K562 (cell line): ENCODE measurements around the gene BAD. TPM values are rescaled to one million over a fixed set of nuclear protein-coding genes. Genes with fewer than 3 reads are reported as not detected.

Source experiments
- ATF1 ChIP-seq, 2 experiments: fragments of 450-650 bp in 1 of 2; IDR thresholded peaks; 2 replicates each; pipeline ENCODE4 v1.6.1; 2016; ENCODE audit warnings: missing compliant biosample characterization in 1 of 2, missing genetic modification characterization in 1 of 2
- BCL6 ChIP-seq: fragments of 250-450 bp; sonication (Bioruptor Pico); IDR thresholded peaks from 2 replicates; pipeline ENCODE4 v1.4.0; 2020
- DPF2 ChIP-seq: fragments of 450-650 bp; IDR thresholded peaks from 2 replicates; pipeline ENCODE4 v1.6.1; 2016
- HNRNPL ChIP-seq: fragments of 200-400 bp; formaldehyde crosslinking; IDR thresholded peaks from 2 replicates; pipeline ENCODE4 v1.6.1; 2017; ENCODE audit warnings: low read depth, mild to moderate bottlenecking, low read length
- HNRNPLL ChIP-seq: fragments of 200-400 bp; formaldehyde crosslinking; IDR thresholded peaks from 2 replicates; pipeline ENCODE4 v1.6.1; 2017; ENCODE audit warnings: low read length, low read depth, mild to moderate bottlenecking; ENCODE audit not compliant: poor library complexity, severe bottlenecking
- ILF3 ChIP-seq: fragments of 450-650 bp; IDR thresholded peaks from 2 replicates; pipeline ENCODE4 v1.6.1; 2018; ENCODE audit warnings: antibody characterized with exemption, mild to moderate bottlenecking, moderate library complexity, borderline replicate concordance
- ZBTB7A ChIP-seq: IDR thresholded peaks from 2 replicates; pipeline ENCODE4 v1.6.1; 2011; ENCODE audit warnings: low read depth, mild to moderate bottlenecking, low read length, moderate library complexity, borderline replicate concordance; ENCODE audit not compliant: control insufficient read depth
- ZNF717 ChIP-seq: fragments of 250-450 bp; sonication (Bioruptor Pico); IDR thresholded peaks from 2 replicates; pipeline ENCODE4 v1.5.0; 2021
- ZNF830 ChIP-seq: fragments of 250-450 bp; sonication (Bioruptor Pico); IDR thresholded peaks from 2 replicates; pipeline ENCODE4 v1.5.0; 2021; ENCODE audit warnings: mild to moderate bottlenecking
- polyA plus RNA-seq, 8 experiments: library from polyadenylated mRNA; depleted of rRNA in 4 of 8; stranded (reverse) in 5 of 8; unstranded in 3 of 8; fragments of >200 nt; fragmentation: Nextera tagmentation in 2 of 8; fragmentation: Illumina TruSeq in 1 of 8; extraction: Ambion mirVana in 2 of 8; extraction: Trizol in 1 of 8; gene quantifications; 2 replicates each; pipeline versions ENCODE4 v1.2.1 to v1.2.3, GENCODE V29; 2011 to 2014; ENCODE audit warnings: inconsistent platforms in 1 of 8, missing spikeins in 1 of 8
- total RNA-seq, 7 experiments: library from RNA; depleted of rRNA in 6 of 7; stranded (reverse); fragments of >200 nt in 6 of 7; fragmentation: Illumina TruSeq in 2 of 7; extraction: Trizol in 2 of 7; gene quantifications; 2 replicates each; pipeline versions ENCODE4 v1.2.1 to v1.2.3, GENCODE V29; 2011 to 2021; ENCODE audit warnings: low replicate concordance in 1 of 7
- TF ChIP-seq, protein P1 (sequence below): fragments of 200-400 bp; formaldehyde crosslinking; IDR thresholded peaks from 2 replicates; pipeline ENCODE4 v1.6.1; 2017; ENCODE audit warnings: mild to moderate bottlenecking, low read depth, low read length, moderate library complexity
- TF ChIP-seq, protein P2 (sequence below), 2 experiments: IDR thresholded peaks; 2 replicates each; pipeline ENCODE4 v1.6.1; 2011; ENCODE audit warnings: borderline replicate concordance in 1 of 2, control low read depth in 1 of 2, low read depth in 1 of 2, low read length in 1 of 2, mild to moderate bottlenecking in 1 of 2, mixed read lengths in 1 of 2, moderate library complexity in 1 of 2; ENCODE audit not compliant: insufficient read depth in 1 of 2, insufficient read length in 1 of 2, poor library complexity in 1 of 2, severe bottlenecking in 1 of 2; ENCODE audit errors: extremely low read depth in 1 of 2
- TF ChIP-seq, protein P3 (sequence below): fragments of 450-650 bp; IDR thresholded peaks from 2 replicates; pipeline ENCODE4 v1.6.1; 2017; ENCODE audit warnings: antibody characterized with exemption, mild to moderate bottlenecking
- TF ChIP-seq, protein P4 (sequence below): fragments of 250-450 bp; sonication (Bioruptor Pico); IDR thresholded peaks from 2 replicates; pipeline ENCODE4 v1.5.0; 2021

The BAD gene
- total and polyA plus RNA-seq, 9 of the 15 experiments (the other 6 are each of a cell fraction or from before 2014, with no cell fraction given), result 0.61 to 45.6 (median 11.8) TPM

DNA sequence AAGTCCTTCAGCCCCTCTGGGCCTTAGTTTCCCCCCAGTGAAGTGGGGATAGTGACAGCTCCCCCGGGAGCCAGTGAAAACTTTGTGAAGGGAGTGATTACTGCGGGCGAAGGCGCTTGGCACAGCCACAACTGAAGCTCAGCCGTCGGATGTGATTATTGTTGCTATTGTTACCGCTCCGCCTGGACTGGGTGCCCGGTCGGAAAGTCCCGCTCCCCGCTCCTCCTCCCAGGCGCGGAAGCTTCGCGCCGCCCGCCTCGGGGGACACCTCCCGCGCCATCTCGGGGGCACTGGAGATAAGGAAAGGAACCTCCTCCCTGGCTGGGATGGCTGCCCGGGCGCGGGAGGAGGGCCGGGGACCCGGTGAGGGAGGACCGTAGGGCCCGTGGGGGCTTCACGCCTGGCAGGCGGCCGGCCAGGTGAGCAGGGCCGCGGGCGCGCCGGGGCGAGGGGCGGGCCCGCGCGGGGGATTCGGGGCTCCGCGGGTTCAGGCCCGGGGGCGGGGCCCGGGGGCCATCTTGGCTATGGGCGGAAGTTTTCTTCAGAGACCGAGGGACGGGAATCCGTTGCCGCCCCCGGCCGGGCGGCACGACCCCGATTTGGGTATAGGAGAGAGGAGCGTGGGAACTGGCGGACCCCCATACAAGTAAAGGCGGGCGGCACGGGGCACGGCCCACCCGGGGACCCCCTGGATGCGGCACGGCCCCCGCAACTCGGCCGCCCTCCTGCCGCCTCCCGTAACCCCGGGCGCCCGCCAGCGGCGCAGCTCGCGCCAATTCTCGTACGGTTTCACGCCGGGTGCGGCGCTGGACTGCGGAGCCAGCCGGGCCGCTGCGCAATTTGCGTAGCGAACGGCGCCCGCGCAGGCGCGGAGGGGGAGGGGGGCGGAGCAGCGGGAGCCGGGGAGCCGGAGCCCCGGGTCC is 758 bp upstream of the BAD start, which contains the start of gene GPR137 (continued):
- TF ChIP-seq, protein P1, sequence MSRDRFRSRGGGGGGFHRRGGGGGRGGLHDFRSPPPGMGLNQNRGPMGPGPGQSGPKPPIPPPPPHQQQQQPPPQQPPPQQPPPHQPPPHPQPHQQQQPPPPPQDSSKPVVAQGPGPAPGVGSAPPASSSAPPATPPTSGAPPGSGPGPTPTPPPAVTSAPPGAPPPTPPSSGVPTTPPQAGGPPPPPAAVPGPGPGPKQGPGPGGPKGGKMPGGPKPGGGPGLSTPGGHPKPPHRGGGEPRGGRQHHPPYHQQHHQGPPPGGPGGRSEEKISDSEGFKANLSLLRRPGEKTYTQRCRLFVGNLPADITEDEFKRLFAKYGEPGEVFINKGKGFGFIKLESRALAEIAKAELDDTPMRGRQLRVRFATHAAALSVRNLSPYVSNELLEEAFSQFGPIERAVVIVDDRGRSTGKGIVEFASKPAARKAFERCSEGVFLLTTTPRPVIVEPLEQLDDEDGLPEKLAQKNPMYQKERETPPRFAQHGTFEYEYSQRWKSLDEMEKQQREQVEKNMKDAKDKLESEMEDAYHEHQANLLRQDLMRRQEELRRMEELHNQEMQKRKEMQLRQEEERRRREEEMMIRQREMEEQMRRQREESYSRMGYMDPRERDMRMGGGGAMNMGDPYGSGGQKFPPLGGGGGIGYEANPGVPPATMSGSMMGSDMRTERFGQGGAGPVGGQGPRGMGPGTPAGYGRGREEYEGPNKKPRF, result peak; percentile 95
- TF ChIP-seq ZBTB7A (peak; percentile 83; the same call in 1 of the 2 replicates), HNRNPLL (peak; percentile 99), ILF3 (0 out of 2 replicates have a peak, but pooled peaks have one; percentile 32), ZNF830 (CRISPR knock-in tag) (0 out of 2 replicates have a peak, but pooled peaks have one; percentile 37), BCL6 (CRISPR knock-in tag) (no peak), ZNF717 (CRISPR knock-in tag) (no peak), ATF1 (CRISPR knock-in tag; IDR thresholded peaks at IDR 0.05) (no peak), ATF1 (tag; IDR thresholded peaks at IDR 0.05) (no peak; the same call in 1 of the 2 replicates), HNRNPL (peak; percentile 98), DPF2 (peak; percentile 32; the same call in 1 of the 2 replicates)
- TF ChIP-seq, protein P2, sequence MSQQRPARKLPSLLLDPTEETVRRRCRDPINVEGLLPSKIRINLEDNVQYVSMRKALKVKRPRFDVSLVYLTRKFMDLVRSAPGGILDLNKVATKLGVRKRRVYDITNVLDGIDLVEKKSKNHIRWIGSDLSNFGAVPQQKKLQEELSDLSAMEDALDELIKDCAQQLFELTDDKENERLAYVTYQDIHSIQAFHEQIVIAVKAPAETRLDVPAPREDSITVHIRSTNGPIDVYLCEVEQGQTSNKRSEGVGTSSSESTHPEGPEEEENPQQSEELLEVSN (IDR thresholded peaks at IDR 0.05; ENCODE audit: borderline replicate concordance in 1 of 2, extremely low read depth in 1 of 2, insufficient read depth in 1 of 2, insufficient read length in 1 of 2, low read depth in 1 of 2, low read length in 1 of 2, poor library complexity in 1 of 2, severe bottlenecking in 1 of 2), result peak in 1 of 2 experiments; percentile 59
- TF ChIP-seq, protein P3, sequence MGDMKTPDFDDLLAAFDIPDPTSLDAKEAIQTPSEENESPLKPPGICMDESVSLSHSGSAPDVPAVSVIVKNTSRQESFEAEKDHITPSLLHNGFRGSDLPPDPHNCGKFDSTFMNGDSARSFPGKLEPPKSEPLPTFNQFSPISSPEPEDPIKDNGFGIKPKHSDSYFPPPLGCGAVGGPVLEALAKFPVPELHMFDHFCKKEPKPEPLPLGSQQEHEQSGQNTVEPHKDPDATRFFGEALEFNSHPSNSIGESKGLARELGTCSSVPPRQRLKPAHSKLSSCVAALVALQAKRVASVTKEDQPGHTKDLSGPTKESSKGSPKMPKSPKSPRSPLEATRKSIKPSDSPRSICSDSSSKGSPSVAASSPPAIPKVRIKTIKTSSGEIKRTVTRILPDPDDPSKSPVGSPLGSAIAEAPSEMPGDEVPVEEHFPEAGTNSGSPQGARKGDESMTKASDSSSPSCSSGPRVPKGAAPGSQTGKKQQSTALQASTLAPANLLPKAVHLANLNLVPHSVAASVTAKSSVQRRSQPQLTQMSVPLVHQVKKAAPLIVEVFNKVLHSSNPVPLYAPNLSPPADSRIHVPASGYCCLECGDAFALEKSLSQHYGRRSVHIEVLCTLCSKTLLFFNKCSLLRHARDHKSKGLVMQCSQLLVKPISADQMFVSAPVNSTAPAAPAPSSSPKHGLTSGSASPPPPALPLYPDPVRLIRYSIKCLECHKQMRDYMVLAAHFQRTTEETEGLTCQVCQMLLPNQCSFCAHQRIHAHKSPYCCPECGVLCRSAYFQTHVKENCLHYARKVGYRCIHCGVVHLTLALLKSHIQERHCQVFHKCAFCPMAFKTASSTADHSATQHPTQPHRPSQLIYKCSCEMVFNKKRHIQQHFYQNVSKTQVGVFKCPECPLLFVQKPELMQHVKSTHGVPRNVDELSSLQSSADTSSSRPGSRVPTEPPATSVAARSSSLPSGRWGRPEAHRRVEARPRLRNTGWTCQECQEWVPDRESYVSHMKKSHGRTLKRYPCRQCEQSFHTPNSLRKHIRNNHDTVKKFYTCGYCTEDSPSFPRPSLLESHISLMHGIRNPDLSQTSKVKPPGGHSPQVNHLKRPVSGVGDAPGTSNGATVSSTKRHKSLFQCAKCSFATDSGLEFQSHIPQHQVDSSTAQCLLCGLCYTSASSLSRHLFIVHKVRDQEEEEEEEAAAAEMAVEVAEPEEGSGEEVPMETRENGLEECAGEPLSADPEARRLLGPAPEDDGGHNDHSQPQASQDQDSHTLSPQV, result no peak
- TF ChIP-seq, protein P4, sequence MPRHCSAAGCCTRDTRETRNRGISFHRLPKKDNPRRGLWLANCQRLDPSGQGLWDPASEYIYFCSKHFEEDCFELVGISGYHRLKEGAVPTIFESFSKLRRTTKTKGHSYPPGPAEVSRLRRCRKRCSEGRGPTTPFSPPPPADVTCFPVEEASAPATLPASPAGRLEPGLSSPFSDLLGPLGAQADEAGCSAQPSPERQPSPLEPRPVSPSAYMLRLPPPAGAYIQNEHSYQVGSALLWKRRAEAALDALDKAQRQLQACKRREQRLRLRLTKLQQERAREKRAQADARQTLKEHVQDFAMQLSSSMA (CRISPR knock-in tag), result peak; percentile 71; the same call in 1 of the 2 replicates
